SIG-M5 treated with dmso at 0.1 percent for 504 hours (cell line): ENCODE data around the gene SPSB4.
A peak's percentile ranks its signal among the peaks of the same experiment; 100 is the strongest.
"Not testable (repeated sequence)": the region's sequence is repeated elsewhere in the genome, so short reads cannot be mapped to it uniquely, and the experiment has no call there.

Experiments used
- DNase-seq: peaks from one replicate; lab custom pipeline; 2025; ENCODE audit not compliant: unreplicated experiment; lab: John Stamatoyannopoulos, UW

The SPSB4 gene

GRCh38 chr3:141050576-141051442 lies at the start of gene SPSB4:
TSS of gene SPSB4 (plus strand) at chr3:141051347. CDS start at chr3:141066105, 14,758 bp downstream.
- peak; percentile 44 for DNase-seq

GRCh38 chr3:141006344-141006743 lies 44.8 kb upstream of the SPSB4 start:
- DNase-seq: no peak

GRCh38 chr3:141009496-141009895 lies 41.7 kb upstream of the SPSB4 start:
- DNase-seq: no peak

GRCh38 chr3:141011232-141011996 lies 39.7 kb upstream of the SPSB4 start:
- peak; percentile 72 for DNase-seq

- DNase-seq: no peak
These were observed 39.2 kb upstream of the SPSB4 start for GRCh38 chr3:141011997-141012262.

GRCh38 chr3:141012571-141012970 lies 38.6 kb upstream of the SPSB4 start:
- no peak for DNase-seq

GRCh38 chr3:141015481-141015880 lies 35.7 kb upstream of the SPSB4 start:
- DNase-seq: no peak

GRCh38 chr3:141017366-141018322 lies 33.5 kb upstream of the SPSB4 start:
- not testable (repeated sequence) for DNase-seq

GRCh38 chr3:141019244-141019643 lies 31.9 kb upstream of the SPSB4 start:
- no peak for DNase-seq

- DNase-seq: peak; percentile 20
These were observed 30.9 kb upstream of the SPSB4 start for GRCh38 chr3:141020143-141020830.

- no peak for DNase-seq
These were observed 29.9 kb upstream of the SPSB4 start for GRCh38 chr3:141021261-141021660.

- no peak for DNase-seq
These were observed 20.9 kb upstream of the SPSB4 start for GRCh38 chr3:141030296-141030695.

- no peak for DNase-seq
These were observed 11.6 kb upstream of the SPSB4 start for GRCh38 chr3:141039589-141039988.

GRCh38 chr3:141044695-141045641 lies 6.2 kb upstream of the SPSB4 start:
- DNase-seq: no peak

- no peak for DNase-seq
These were observed 5.3 kb upstream of the SPSB4 start for GRCh38 chr3:141045849-141046248.

- DNase-seq: no peak
These were observed 4.0 kb upstream of the SPSB4 start for GRCh38 chr3:141047168-141047567.

GRCh38 chr3:141049681-141050080 lies 1.5 kb upstream of the SPSB4 start:
- DNase-seq: peak; percentile 39

GRCh38 chr3:141051443-141052200 lies 475 bp downstream of the SPSB4 start:
- no peak for DNase-seq
